NK-92 (cell line): ENCODE measurements around the gene OPALIN.

Experiments
- DNase-seq: peaks from one replicate; lab custom pipeline; 2025; ENCODE audit not compliant: unreplicated experiment; lab: John Stamatoyannopoulos, UW

The OPALIN gene

DNA sequence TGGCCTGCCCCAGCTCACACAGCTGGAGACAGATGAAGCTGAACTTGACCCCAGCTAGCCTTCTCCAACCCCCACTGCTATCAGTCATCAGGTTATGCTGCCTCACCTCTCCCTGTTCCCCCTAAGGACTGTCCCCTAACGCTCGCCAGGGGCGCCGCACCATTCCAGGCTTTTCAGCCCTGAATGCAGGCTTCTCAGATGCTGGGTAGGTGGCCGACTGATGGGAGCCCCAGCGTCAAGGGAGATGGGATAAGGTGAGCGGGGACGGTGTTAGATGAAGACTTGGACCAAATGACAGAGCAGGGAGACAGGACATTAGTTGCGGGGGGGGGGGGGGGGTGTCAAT is 15.8 kb upstream of the OPALIN start:
- DNase-seq = no peak

GRCh38 chr10:96374004-96374403 is 15.2 kb upstream of the OPALIN start:
- no peak for DNase-seq

DNA sequence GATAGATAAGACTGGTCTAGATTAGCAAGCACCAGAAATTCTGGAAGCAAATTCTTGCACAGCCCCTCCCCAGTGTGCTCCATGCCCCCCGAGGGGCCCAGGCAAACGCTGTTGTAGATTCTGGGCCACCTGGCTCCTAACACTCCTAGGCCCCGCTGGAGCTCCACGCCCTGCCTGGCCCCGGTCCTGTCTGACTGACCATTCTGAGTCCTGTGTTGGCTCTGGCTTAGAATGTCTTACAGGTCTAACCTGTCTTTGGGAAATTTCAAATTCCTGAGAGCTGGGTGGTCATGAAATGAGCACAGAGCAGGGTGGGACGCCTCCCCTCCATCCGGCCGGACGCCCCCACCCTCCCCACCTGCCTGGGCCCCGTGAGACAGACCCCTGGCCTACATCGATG is 12.6 kb upstream of the OPALIN start:
- no peak for DNase-seq

- DNase-seq = no peak
Measured at GRCh38 chr10:96370584-96371157, 11.9 kb upstream of the OPALIN start.

GRCh38 chr10:96369890-96370583 is 11.2 kb upstream of the OPALIN start:
- DNase-seq = no peak

DNA sequence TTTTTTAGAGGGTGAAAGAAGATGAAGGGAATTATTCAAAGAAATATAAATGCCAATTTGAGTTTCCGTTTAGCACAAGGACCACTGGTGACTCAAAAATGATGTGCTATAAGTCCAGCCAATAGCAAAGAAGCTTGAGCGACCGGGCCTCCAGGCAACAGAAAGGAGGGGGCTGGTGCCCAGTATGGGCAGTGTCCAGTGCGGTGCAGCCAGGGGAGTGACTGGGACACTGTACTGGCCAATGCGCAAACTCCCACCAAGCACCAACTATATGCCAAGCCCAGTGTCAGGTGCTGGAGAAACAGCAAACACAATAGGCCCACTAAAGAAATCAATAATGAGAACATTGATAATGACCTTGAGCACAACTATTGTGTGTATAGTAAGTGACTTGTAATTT is 10.2 kb upstream of the OPALIN start:
- DNase-seq = no peak

- no peak for DNase-seq
Measured at GRCh38 chr10:96367470-96367869, 8.7 kb upstream of the OPALIN start.

DNA sequence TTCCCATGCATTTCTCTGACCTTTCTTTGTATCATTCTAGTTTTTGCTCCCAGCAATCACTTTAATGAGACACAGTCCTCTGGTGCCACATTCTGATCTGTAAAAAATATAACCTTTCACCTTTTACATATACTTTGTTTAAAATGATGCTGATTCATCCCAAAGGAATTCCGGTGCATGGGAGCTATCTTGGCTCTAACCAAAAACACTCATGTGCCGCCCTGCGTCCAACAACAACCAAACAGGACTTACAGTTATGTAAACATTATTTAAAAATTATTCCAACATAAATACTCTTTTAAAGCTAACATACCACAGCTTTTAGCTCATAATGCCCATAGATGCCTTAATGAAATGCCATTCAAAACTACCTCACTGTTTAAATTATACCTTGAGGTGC is 7.7 kb upstream of the OPALIN start:
- no peak for DNase-seq

- DNase-seq = no peak
Measured at GRCh38 chr10:96365571-96365970, 6.8 kb upstream of the OPALIN start.

DNA sequence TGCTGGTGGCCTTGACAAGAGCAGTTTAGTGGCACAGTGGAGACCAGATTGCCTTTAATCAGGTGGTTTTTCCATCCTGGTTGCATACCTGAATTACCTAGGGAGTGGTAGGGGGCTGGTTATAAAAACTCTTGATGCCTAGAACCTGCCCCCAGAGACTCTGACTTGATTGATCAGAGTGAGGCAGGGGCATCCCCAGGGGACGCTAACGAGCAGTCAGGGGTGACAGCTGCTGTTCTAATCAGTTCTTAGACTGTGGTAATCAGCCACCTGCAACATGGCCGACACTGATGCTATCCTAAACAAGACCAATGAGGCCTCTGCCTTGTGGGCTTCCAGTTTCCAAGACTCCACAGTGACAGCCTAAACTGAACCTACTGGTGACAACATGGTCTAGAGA is 2.0 kb upstream of the OPALIN start:
- no peak for DNase-seq

GRCh38 chr10:96360331-96360730 is 1.5 kb upstream of the OPALIN start:
- no peak for DNase-seq

DNA sequence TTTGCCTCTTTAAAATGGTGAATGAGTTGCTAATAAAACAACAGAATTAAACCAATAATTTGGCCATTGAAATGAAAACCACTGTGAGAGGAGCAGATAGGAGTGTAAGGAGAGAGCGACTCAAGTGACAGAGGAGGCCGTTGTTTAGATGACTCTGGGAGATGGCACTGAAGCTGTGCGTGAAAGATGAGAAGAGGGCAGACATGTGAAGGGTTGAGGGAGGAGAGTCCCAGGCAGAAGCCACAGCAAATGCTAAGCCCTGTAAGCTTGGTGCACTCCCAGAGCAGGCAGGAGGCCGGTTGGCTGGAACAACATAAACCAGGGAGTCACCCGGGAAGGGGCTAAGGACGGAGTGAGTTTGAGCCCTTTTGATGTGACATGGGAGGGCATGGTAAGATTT is 814 bp upstream of the OPALIN start:
- DNase-seq = no peak

- no peak for DNase-seq
Measured at GRCh38 chr10:96357038-96357620, 1.7 kb downstream of the OPALIN start.

DNA sequence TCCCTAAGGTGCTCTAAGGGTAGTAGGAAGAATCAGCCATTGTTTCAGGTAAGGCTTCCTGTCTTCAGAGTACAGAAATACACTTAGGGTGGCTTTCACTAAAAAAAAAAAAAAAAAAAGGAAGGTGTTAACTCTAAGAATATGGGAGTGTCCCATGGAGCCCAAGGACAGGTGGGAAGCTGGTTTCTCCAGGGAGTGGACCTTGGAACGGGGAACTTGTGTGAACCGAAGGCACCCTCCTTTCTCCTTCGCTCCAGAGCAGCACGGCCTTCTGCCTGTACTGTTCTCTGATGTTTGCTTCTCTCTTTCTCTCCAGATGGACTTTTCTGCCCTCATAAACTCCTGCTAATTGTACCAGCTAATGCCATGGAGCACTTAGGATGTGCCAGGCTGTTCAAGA is 6.2 kb downstream of the OPALIN start:
- DNase-seq = no peak

DNA sequence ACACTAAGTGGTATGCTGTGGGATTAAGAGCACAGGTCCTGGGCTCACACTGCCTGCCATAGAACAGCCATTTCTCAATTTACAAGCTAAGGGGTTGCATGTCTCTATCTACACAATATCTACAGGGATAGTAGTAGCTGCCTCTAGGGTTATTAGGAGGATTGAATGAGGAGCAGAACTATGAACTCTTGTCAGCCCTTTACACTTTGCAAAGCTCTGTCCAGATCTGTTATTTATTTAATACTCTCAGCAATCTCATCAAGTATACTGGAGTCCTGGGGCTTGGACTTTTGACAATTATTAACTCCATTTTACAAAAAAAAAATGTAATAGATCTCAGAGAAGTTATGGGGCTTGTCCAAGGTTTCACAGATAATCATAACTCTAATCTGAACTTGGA is 6.8 kb downstream of the OPALIN start:
- DNase-seq = no peak

DNA sequence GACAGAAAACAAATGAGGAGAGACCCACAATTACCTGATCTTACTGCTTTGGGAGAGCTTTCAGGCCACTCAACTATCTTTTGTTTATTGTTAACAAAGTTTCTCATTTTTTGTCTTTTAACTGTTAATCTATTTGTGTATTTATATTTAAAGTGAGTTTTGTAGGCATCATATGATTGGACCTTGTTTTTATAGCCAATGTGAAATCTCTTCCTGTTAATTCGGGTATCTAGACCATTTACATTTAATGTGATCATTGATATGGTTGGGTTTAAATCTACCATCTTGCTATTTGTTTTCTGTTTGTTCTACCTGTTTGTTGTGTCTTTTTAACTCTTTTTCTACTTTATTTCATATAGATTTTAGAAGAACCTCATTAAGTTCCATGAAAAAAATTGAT is 12.5 kb downstream of the OPALIN start:
- no peak for DNase-seq

GRCh38 chr10:96345222-96345621 is 13.6 kb downstream of the OPALIN start:
- no peak for DNase-seq

DNA sequence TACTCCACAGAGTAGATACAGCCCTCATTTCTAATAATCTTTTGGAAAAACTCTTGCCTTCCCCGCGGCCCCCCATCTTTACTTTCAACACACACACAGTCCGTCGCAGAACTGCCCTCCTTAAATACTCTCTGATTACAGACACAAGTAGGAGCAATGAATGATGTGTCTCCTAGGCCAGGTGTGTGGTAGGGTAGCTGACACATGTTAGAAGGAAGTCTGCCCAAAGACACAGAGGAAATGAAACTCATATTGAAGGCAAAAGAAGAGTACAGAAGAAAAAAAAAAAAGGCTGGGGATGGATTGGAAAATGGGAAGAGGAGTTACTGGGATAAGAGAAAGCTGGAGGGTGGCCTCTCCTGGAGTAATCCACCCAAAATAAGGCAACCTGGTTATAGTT is 14.6 kb downstream of the OPALIN start:
- no peak for DNase-seq

DNA sequence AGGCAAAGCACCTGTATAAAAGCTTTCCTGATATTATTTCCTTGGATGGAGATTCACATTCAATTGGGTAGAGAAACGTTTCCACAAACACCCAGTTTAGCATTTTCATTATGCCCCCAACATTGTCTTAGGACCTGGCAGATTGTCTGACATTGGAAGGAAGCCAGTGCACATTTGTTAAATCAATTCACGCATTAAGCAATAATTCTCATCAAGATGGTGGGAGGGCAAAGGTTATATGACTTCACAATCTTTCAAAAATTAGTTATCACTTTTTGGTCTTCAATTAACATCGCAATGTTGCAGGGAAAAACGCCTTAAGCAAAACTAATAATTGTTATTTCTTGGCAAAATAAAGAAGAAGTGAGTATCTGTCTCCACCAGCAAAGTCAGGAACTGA is 16.4 kb downstream of the OPALIN start:
- no peak for DNase-seq

DNA sequence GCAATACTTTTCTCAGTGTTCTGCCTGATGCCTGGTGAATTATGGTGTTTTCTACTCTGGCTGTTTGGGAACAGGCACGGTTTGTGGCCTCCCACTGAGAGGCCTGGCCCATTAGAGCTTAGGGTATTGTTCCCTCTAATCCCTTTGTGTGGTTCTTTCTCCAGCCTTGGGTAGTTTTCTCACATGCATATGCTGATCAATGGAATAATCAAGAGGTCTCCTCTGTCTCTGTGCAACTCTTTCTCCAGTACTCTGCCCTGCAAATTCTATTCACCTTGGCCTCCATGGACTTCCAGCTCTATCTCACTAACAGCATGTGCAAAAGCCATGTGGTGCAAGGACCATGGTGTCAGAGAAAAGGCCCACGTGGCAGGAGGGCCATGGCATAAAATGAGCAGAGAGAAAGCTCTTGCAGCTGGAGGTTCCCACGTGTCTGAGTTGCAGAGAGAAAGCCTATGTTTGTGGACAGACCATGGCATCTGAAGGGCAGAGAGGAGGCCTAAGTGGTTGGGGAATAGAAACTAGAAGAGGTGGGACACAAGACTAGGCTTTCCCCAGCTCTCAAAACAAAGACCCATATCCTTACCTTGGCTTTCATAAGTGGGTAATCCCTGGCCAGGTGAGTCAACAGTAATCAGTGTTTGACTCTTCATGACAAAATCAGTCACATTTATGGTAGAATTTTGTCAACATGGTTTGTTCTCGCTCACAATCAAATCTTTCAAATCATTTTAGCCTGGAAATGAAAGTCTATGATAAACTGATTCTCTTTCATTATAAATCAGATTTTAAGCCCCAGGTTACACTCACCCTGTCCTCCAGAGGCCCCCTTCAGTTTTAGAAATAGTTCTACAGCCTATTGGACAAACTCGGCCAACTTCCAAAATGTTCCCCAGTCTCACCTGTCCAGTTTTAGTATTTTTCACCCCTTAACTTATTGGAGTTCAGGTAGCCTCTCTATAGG is 17.3 kb downstream of the OPALIN start:
- no peak for DNase-seq

DNA sequence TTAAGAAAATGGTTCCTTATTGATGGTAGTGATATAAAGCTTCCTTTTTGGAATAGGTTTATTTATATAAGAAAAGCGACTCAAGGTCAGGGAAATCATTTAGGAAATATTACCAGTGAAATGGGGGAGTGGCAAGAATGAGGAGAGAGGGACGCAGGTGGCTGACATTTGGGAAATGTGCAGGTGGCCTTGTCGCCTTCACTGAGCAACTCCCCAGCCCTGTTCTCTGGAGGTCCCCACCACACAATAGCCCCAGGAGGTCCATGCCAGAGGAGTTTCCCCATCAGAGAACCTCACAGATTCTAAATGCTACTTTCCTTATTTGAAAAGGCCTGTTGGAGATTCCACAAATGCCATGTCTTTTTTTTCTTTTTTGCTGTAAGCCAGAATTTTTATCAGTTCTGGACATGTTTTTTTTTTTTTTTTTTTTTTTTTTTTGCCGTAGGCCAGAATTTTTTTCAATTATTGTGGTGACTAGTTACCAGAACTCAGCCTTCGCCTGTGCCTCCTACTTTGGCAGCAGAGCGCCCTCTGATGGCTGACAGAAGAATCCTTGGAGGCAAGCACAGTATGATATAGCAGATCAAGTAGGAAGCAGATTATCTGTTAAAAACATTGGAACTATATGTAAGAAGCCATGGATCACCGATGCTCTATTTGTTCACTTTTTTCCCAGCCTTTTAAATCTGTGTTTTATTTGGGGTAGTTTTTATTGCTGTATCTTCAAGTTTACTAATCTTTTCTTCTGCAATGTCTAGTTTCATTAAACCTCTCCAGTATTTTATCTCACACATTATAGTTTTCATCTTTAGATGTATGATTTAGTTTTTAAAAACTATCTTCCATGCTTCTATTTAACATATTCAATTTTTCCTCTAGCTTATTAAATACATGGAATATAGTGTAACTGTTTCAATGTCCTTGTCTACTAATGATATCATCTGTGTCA is 18.6 kb downstream of the OPALIN start:
- DNase-seq = no peak
